Activated T-cell treated with anti-CD3 and anti-CD28 coated beads, Interleukin-2, amount 50 U/mL, for 4 hours (primary cell): ENCODE data around the gene TJP3. TPM values are rescaled to one million over a fixed set of nuclear protein-coding genes. Genes with fewer than 3 reads are reported as not detected.
A peak's percentile ranks its signal among the peaks of the same experiment; 100 is the strongest.

ENCODE experiments used
- ATAC-seq, 2 donors: fragments of 200-7000 bp; cut with Tn5 transposase; one replicate each; pipeline ENCODE4 v1.10.0; 2021
- DNase-seq: peaks from one replicate; pipeline ENCODE4 v3.0.0-alpha.2; 2020
- H3K27me3 Mint-ChIP-seq: one replicate; pipeline ENCODE4 v1.8.0; 2021; ENCODE audit warnings: low read depth, mixed read lengths
- H3K36me3 Mint-ChIP-seq: one replicate; pipeline ENCODE4 v1.8.0; 2022; ENCODE audit warnings: mixed read lengths; ENCODE audit not compliant: insufficient read depth
- H3K4me1 Mint-ChIP-seq: one replicate; pipeline ENCODE4 v1.8.0; 2021; ENCODE audit warnings: low read depth, mixed read lengths
- H3K4me3 Mint-ChIP-seq: one replicate; pipeline ENCODE4 v1.8.0; 2021; ENCODE audit warnings: mild to moderate bottlenecking, moderate library complexity, mixed read lengths
- H3K9me3 Mint-ChIP-seq: one replicate; pipeline ENCODE4 v1.8.0; 2021; ENCODE audit warnings: mixed read lengths
- total RNA-seq, 3 donors: library from RNA; stranded (reverse); gene quantifications; one replicate each; pipeline ENCODE4 v1.2.1, GENCODE V29; 2021

The TJP3 gene
- total RNA-seq, 3 donors from 2014 or later = 0.61 to 1.1 (median 0.66) TPM

GRCh38 chr19:3788996-3789778 lies 81.0 kb downstream of the TJP3 start:
- DNase-seq (no peak), ATAC-seq (no peak)
- Mint-ChIP-seq H3K4me3 (peak overlapping the region; percentile 4), H3K4me1 (peaks cover 13% of the 10 kb centered on the region), H3K27me3 (peaks cover 3% of the 10 kb centered on the region), H3K36me3 (no peaks in the 10 kb centered on the region), H3K9me3 (no peaks in the 10 kb centered on the region)

- Mint-ChIP-seq H3K4me1 (peaks cover 8% of the 10 kb centered on the region), H3K4me3 (no peak overlapping the region), H3K27me3 (peaks cover 3% of the 10 kb centered on the region), H3K36me3 (no peaks in the 10 kb centered on the region), H3K9me3 (no peaks in the 10 kb centered on the region)
- ATAC-seq (no peak), DNase-seq (no peak)
Observed at GRCh38 chr19:3790209-3790734, 82.1 kb downstream of the TJP3 start.

- DNase-seq (no peak), ATAC-seq (no peak)
- Mint-ChIP-seq H3K4me1 (peaks cover 8% of the 10 kb centered on the region), H3K9me3 (no peaks in the 10 kb centered on the region), H3K27me3 (no peaks in the 10 kb centered on the region), H3K36me3 (no peaks in the 10 kb centered on the region), H3K4me3 (no peak overlapping the region)
Observed at GRCh38 chr19:3790941-3791340, 82.8 kb downstream of the TJP3 start.

- no peak for ATAC-seq
- Mint-ChIP-seq H3K27me3 (no peaks in the 10 kb centered on the region), H3K4me1 (peaks cover 6% of the 10 kb centered on the region), H3K4me3 (no peak overlapping the region), H3K9me3 (peaks cover 8% of the 10 kb centered on the region), H3K36me3 (peaks cover 2% of the 10 kb centered on the region)
- DNase-seq = no peak
Observed at GRCh38 chr19:3792114-3792513, 83.9 kb downstream of the TJP3 start.

GRCh38 chr19:3793799-3794198 lies 85.6 kb downstream of the TJP3 start:
- Mint-ChIP-seq H3K9me3 (peaks cover 8% of the 10 kb centered on the region), H3K4me3 (no peak overlapping the region), H3K27me3 (no peaks in the 10 kb centered on the region), H3K4me1 (peaks cover 10% of the 10 kb centered on the region), H3K36me3 (peaks cover 2% of the 10 kb centered on the region)
- DNase-seq (no peak), ATAC-seq (no peak)

- Mint-ChIP-seq H3K9me3 (peaks cover 8% of the 10 kb centered on the region), H3K27me3 (no peaks in the 10 kb centered on the region), H3K4me3 (no peak overlapping the region), H3K4me1 (peaks cover 18% of the 10 kb centered on the region), H3K36me3 (peaks cover 2% of the 10 kb centered on the region)
- DNase-seq (no peak), ATAC-seq (no peak)
Observed at GRCh38 chr19:3796358-3796757, 88.2 kb downstream of the TJP3 start.

GRCh38 chr19:3798137-3798536 lies 90.0 kb downstream of the TJP3 start:
- peaks cover 8% of the 10 kb centered on the region for H3K9me3 Mint-ChIP-seq
- ATAC-seq (peak; percentile 73 to 81), DNase-seq (no peak)
- no peaks in the 10 kb centered on the region for H3K27me3 Mint-ChIP-seq
- H3K4me1 Mint-ChIP-seq = peaks cover 22% of the 10 kb centered on the region
- H3K4me3 Mint-ChIP-seq = peak overlapping the region; percentile 0
- H3K36me3 Mint-ChIP-seq = peaks cover 2% of the 10 kb centered on the region

Other genes with a start within 250 kb of the TJP3 start
- gene SMIM24, start 227.9 kb upstream of the TJP3 start, total RNA-seq = not detected
- gene SMIM44, start 224.9 kb upstream of the TJP3 start, total RNA-seq = not detected
- 10 to 100 TPM; 39.2 to 49.9 (median 42.9) TPM for gene DOHH, start 207.7 kb upstream of the TJP3 start, total RNA-seq
- gene FZR1, start 202.1 kb upstream of the TJP3 start, total RNA-seq = 10 to 100 TPM; 30.4 to 38.1 (median 33.2) TPM
- gene TEKTIP1, start 169.2 kb upstream of the TJP3 start, total RNA-seq = 1 to 10 TPM in 2 of 3 donors, not detected in 1; 1.0 to 1.1 TPM
- gene MFSD12, start 150.8 kb upstream of the TJP3 start, total RNA-seq = 100 to 1,000 TPM in 2 of 3 donors, 10 to 100 TPM in 1; 94.6 to 148 (median 128) TPM
- gene HMG20B, start 135.4 kb upstream of the TJP3 start, total RNA-seq = 10 to 100 TPM; 56.3 to 60.9 (median 59.3) TPM
- gene GIPC3, start 122.9 kb upstream of the TJP3 start, total RNA-seq = under 1 TPM; 0.23 to 0.40 (median 0.27) TPM
- gene TBXA2R, start 101.5 kb upstream of the TJP3 start, total RNA-seq = under 1 TPM; 0.49 to 0.76 (median 0.66) TPM
- 10 to 100 TPM; 51.5 to 53.8 (median 52.6) TPM for gene CACTIN, start 81.6 kb upstream of the TJP3 start, total RNA-seq
- gene PIP5K1C, start 7.9 kb upstream of the TJP3 start, total RNA-seq = 10 to 100 TPM; 12.1 to 20.9 (median 16.7) TPM
- gene APBA3, start 53.3 kb downstream of the TJP3 start, total RNA-seq = 10 to 100 TPM; 44.6 to 48.5 (median 45.4) TPM
- 100 to 1,000 TPM in 2 of 3 donors, 10 to 100 TPM in 1; 95.8 to 132 (median 125) TPM for gene MRPL54, start 54.3 kb downstream of the TJP3 start, total RNA-seq
- gene RAX2, start 63.8 kb downstream of the TJP3 start, total RNA-seq = not detected
- 10 to 100 TPM; 43.1 to 87.6 (median 82.9) TPM for gene MATK, start 78.0 kb downstream of the TJP3 start, total RNA-seq
- gene ZFR2, start 160.7 kb downstream of the TJP3 start, total RNA-seq = 1 to 10 TPM in 1 of 3 donors, under 1 TPM in 2; 0.53 to 1.1 (median 0.90) TPM
- not detected for gene ATCAY, start 172.3 kb downstream of the TJP3 start, total RNA-seq
- gene NMRK2, start 224.7 kb downstream of the TJP3 start, total RNA-seq = not detected